ENCODE measurements around the gene BCAS1. TPM values are rescaled to one million over a fixed set of nuclear protein-coding genes. Genes with fewer than 3 reads are reported as not detected.

BCAS1 gene
- total and polyA plus RNA-seq, 10 of the 15 experiments (the other 5 are each of a cell fraction or from before 2014, with no cell fraction given) = 0.21 to 1.4 (median 0.55) TPM

- H3K4me1 ChIP-seq (ENCODE audit: control insufficient read depth, insufficient read depth, low read length) = peaks cover 43% of the 10 kb centered on the region
- ChIA-PET POLR2A (interaction anchor here (0.5 to 4.3 kb wide), 5 partner anchors 9 to 511 kb away, joined by 3 to 24 read pairs (median 5); no protein-coding TSS in a partner anchor), SMC1A (ENCODE audit: uncharacterized antibody, unreplicated experiment) (interaction anchor here (1.3 to 13.3 kb wide), 14 partner anchors 10 to 198 kb away, joined by 3 to 117 read pairs (median 10); no protein-coding TSS in a partner anchor), RAD21 (ENCODE audit: unreplicated experiment) (interaction anchor here (1.0 to 6.9 kb wide), 8 partner anchors 10 to 326 kb away, joined by 3 to 59 read pairs (median 10); no protein-coding TSS in a partner anchor), CTCF (interaction anchor here (1.3 to 3.7 kb wide), 3 partner anchors 11 kb away, joined by 3 to 19 read pairs (median 7); no protein-coding TSS in a partner anchor)
- peak overlapping the region; percentile 44 for H3K4me2 ChIP-seq (ENCODE audit: control insufficient read depth, insufficient read depth)
- ATAC-seq (peak; percentile 51), DNase-seq (ENCODE audit: low read depth, low spot score) (no peak), FAIRE-seq (no peak)
- in situ Hi-C loops (cut with MboI) = no loop called here
- peak overlapping the region; percentile 38; the same call in 1 of the 2 replicates for H3K9ac ChIP-seq (ENCODE audit: control insufficient read depth, insufficient read depth, low read length)
- H3K9me3 ChIP-seq (replicated peaks; ENCODE audit: control insufficient read depth, insufficient read depth, low read length) = no peaks in the 10 kb centered on the region
- WGBS (ENCODE audit: insufficient coverage, insufficient replicate concordance, low lambda C conversion rate, missing lambda C conversion rate) = 44% methylated on average over 13 of the region's 13 CpGs
- H3K27ac ChIP-seq (ENCODE audit: control insufficient read depth, insufficient read depth) = peak overlapping the region; percentile 72
- peak overlapping the region; percentile 22 for H2AFZ ChIP-seq (ENCODE audit: control insufficient read depth, low read depth, low read length)
- H3K27me3 ChIP-seq (replicated peaks in 1 of 2; ENCODE audit: control insufficient read depth in 2 of 2, insufficient read depth in 2 of 2, low read length in 1 of 2) = no peaks in the 10 kb centered on the region
- no peaks in the 10 kb centered on the region for H4K20me1 ChIP-seq (ENCODE audit: control insufficient read depth, insufficient read depth)
- intact Hi-C loops (cut with micrococcal nuclease; ENCODE audit: unreplicated experiment) = loop anchor here (5.0 kb wide), 1 partner anchor 37 kb away; no protein-coding TSS in a partner anchor
- H3K4me3 ChIP-seq = no peak overlapping the region
- no peaks in the 10 kb centered on the region for H3K36me3 ChIP-seq (ENCODE audit: control insufficient read depth in 2 of 2, insufficient read depth in 2 of 2, low read length in 1 of 2)
- BruUV-seq (replicated peaks) = TSS peak; percentile 91
- peaks cover 5% of the 10 kb centered on the region for H3K79me2 ChIP-seq (ENCODE audit: control insufficient read depth, insufficient read depth, low read length)
- TF ChIP-seq NFIC (IDR thresholded peaks at IDR 0.05; ENCODE audit: low read depth, low read length) = peak; percentile 47
- no peak for TF ChIP-seq USF2 (IDR thresholded peaks at IDR 0.05; ENCODE audit: borderline replicate concordance, low read depth, low read length)
- TF ChIP-seq PAX8 (IDR thresholded peaks at IDR 0.05) = no peak
- 0 out of 2 replicates have a peak, but pooled peaks have one; percentile 17 for TF ChIP-seq NBN (IDR thresholded peaks at IDR 0.05)
- no peak for TF ChIP-seq CUX1 (IDR thresholded peaks at IDR 0.05; ENCODE audit: insufficient replicate concordance, low read depth, low read length)
- TF ChIP-seq SIX5 (IDR thresholded peaks at IDR 0.05; ENCODE audit: low read depth, low read length, severe bottlenecking) = no peak
- TF ChIP-seq WRNIP1 (IDR thresholded peaks at IDR 0.05; ENCODE audit: borderline replicate concordance, low read depth, low read length) = no peak
- TF ChIP-seq ZBTB33 (IDR thresholded peaks at IDR 0.05) = no peak
- TF ChIP-seq NFYA (IDR thresholded peaks at IDR 0.05; ENCODE audit: borderline replicate concordance, low read depth, low read length) = no peak
- no peak for TF ChIP-seq MEF2A (IDR thresholded peaks at IDR 0.05; ENCODE audit: insufficient read depth, low read depth, low read length)
- TF ChIP-seq ATF2 (IDR thresholded peaks at IDR 0.05; ENCODE audit: low read length) = no peak; the same call in 1 of the 2 replicates
- no peak for TF ChIP-seq STAT1 (conservative IDR thresholded peaks at IDR 0.05)
- peak; percentile 72; the same call in 1 of the 2 replicates for TF ChIP-seq NFXL1 (IDR thresholded peaks at IDR 0.05; ENCODE audit: borderline replicate concordance)
These were observed 165.2 kb downstream of the BCAS1 start for GRCh38 chr20:53905019-53905819.
